Right renal cortex interstitium (tissue), 3 donors: ENCODE results near the gene HOTAIR. TPM values are rescaled to one million over a fixed set of nuclear protein-coding genes. Genes with fewer than 3 reads are reported as not detected.

Experiments
- DNase-seq, 3 donors: peaks; one replicate each; pipeline ENCODE4 v3.0.0-alpha.2; 2013; ENCODE audit warnings: low read depth in 3 of 3, low spot score in 2 of 3
- polyA plus RNA-seq, 3 donors: library from polyadenylated mRNA; unstranded; fragments of 120-200 nt; gene quantifications; one replicate each; pipeline ENCODE4 v1.2.1, GENCODE V29; 2013; ENCODE audit not compliant: insufficient read length in 3 of 3

HOTAIR gene
- polyA plus RNA-seq, 3 donors, result 1.1 to 2.9 (median 1.2) TPM

GRCh38 chr12:54000116-54001114 is 25.7 kb upstream of the HOTAIR start, which contains the start of gene HOXC9:
Gene HOXC9, plus strand, starts transcription at chr12:54000161. Its CDS starts 28 bp downstream, at chr12:54000189.
- no peak for DNase-seq

- no peak for DNase-seq
Measured at GRCh38 chr12:53999559-54000115, 24.9 kb upstream of the HOTAIR start.

GRCh38 chr12:53998900-53999236 is 24.1 kb upstream of the HOTAIR start:
- DNase-seq, result no peak

- DNase-seq, result no peak
Measured at GRCh38 chr12:53998110-53998899, 23.6 kb upstream of the HOTAIR start.

GRCh38 chr12:53997204-53998109 is 22.7 kb upstream of the HOTAIR start:
- no peak for DNase-seq

- no peak for DNase-seq
Measured at GRCh38 chr12:53996240-53997203, 21.8 kb upstream of the HOTAIR start.

GRCh38 chr12:53995378-53996239 is 20.9 kb upstream of the HOTAIR start:
- no peak for DNase-seq

- no peak for DNase-seq
Measured at GRCh38 chr12:53995002-53995377, 20.2 kb upstream of the HOTAIR start.

- no peak for DNase-seq
Measured at GRCh38 chr12:53994264-53995001, 19.7 kb upstream of the HOTAIR start.

GRCh38 chr12:53994009-53994263 is 19.2 kb upstream of the HOTAIR start:
- DNase-seq, result no peak

- DNase-seq, result no peak
Measured at GRCh38 chr12:53993162-53994008, 18.6 kb upstream of the HOTAIR start.

GRCh38 chr12:53992377-53992889 is 17.7 kb upstream of the HOTAIR start:
- no peak for DNase-seq

- DNase-seq, result no peak
Measured at GRCh38 chr12:53991077-53991460, 16.3 kb upstream of the HOTAIR start.

GRCh38 chr12:53990311-53991076 is 15.7 kb upstream of the HOTAIR start:
- DNase-seq, result no peak

- no peak for DNase-seq
Measured at GRCh38 chr12:53989227-53990113, 14.7 kb upstream of the HOTAIR start.
